IgD-negative memory B cell (primary cell): Measurements from ENCODE around the gene TRIM6. TPM values are rescaled to one million over a fixed set of nuclear protein-coding genes. Genes with fewer than 3 reads are reported as not detected.
"Not testable (repeated sequence)": the region's sequence is repeated elsewhere in the genome, so short reads cannot be mapped to it uniquely, and the experiment has no call there.

Experiments
- H3K27ac Mint-ChIP-seq, 3 donors: one replicate each; pipeline ENCODE4 v1.8.0; 2020 to 2022; ENCODE audit warnings: mild to moderate bottlenecking in 3 of 3, mixed read lengths in 3 of 3, moderate library complexity in 1 of 3
- H3K27me3 Mint-ChIP-seq: one replicate; pipeline ENCODE4 v1.8.0; 2021; ENCODE audit warnings: mixed read lengths
- H3K36me3 Mint-ChIP-seq: one replicate; pipeline ENCODE4 v1.8.0; 2020; ENCODE audit warnings: mild to moderate bottlenecking, mixed read lengths
- H3K4me1 Mint-ChIP-seq, 3 donors: one replicate each; pipeline ENCODE4 v1.8.0; 2020 to 2022; ENCODE audit warnings: mixed read lengths in 3 of 3, mild to moderate bottlenecking in 1 of 3
- H3K4me3 Mint-ChIP-seq, 4 donors: one replicate each; pipeline ENCODE4 v1.8.0; 2020 to 2022; ENCODE audit warnings: mild to moderate bottlenecking in 4 of 4, mixed read lengths in 4 of 4, moderate library complexity in 3 of 4
- H3K9me3 Mint-ChIP-seq, 3 donors: one replicate each; pipeline ENCODE4 v1.8.0; 2020 to 2021; ENCODE audit warnings: mixed read lengths in 3 of 3, mild to moderate bottlenecking in 1 of 3
- polyA plus RNA-seq: library from polyadenylated mRNA; unstranded; fragments of 300-500 nt; fragmentation: Illumina TruSeq; gene quantifications from one replicate; pipeline ENCODE4 v1.2.3, GENCODE V29; 2021

The TRIM6 gene
- not detected for polyA plus RNA-seq

- peak within 1 kb of the TSS in 3 of 4 donors; percentile 84 to 94 (median 89) for H3K4me3 Mint-ChIP-seq
- H3K27ac Mint-ChIP-seq, result peak within 1 kb of the TSS in 1 of 3 donors; percentile 93
- peaks cover 1% of the 10 kb centered on the region for H3K36me3 Mint-ChIP-seq
- H3K27me3 Mint-ChIP-seq, result peaks cover 8% of the 10 kb centered on the region
- H3K4me1 Mint-ChIP-seq, result peaks cover 0 to 9% (median 3%) of the 10 kb centered on the region in 3 donors
- H3K9me3 Mint-ChIP-seq, result no peaks in the 10 kb centered on the region
Measured at GRCh38 chr11:5596607-5597201, at the start of gene TRIM6. Gene TRIM6, plus strand, starts transcription at chr11:5596637. Its CDS starts 261 bp downstream, at chr11:5596898.

DNA sequence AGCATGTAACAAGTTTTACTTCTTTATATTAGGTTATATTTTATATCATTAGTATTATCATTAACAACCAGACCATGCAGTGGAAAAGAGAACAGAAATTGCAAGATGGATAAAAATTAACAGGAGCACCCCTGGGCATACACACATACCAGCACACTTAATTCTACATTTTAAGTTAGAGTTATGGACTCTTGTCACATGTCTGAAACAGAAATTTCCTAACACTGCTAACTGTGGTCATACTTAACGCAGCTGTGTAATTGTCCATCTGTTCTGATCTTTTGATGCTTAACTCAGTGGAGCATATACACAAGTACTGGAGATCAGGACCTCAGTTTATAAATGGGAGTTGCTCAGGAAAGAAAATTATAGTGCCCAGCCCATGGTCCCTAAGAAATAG is 48.5 kb upstream of the TRIM6 start:
- Mint-ChIP-seq H3K9me3 (no peaks in the 10 kb centered on the region), H3K36me3 (peaks cover 3% of the 10 kb centered on the region), H3K4me1 (no peaks in the 10 kb centered on the region), H3K4me3 (no peak overlapping the region), H3K27ac (no peak overlapping the region), H3K27me3 (no peaks in the 10 kb centered on the region)

DNA sequence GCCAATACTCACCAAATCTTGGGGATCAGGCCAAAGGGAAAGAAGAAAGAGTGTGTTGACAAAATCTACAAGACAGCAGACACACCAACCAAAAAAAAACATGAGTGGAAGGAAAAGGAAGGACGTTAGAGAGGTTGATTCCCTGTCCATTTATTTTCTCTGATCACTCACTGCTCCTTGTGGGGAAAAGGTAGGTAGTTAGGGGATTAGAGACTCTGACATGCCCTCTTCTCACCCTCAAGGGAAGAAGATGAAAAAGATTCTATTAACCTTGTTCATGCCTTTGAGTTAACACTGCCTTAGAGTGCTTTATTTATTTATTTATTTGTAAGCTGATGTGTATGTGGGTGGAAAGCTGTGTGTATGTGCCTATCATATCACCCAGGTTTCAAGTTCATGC is 48.0 kb upstream of the TRIM6 start, which contains the start of gene OR52H1:
OR52H1 (minus strand) TSS at position 101 of the 400 bp plus-strand sequence. CDS start 3,035 bp downstream, outside the sequence.
- no peaks in the 10 kb centered on the region for H3K27me3 Mint-ChIP-seq
- H3K4me3 Mint-ChIP-seq, result no peak within 1 kb of the TSS
- no peak within 1 kb of the TSS for H3K27ac Mint-ChIP-seq
- no peaks in the 10 kb centered on the region for H3K9me3 Mint-ChIP-seq
- H3K36me3 Mint-ChIP-seq, result peaks cover 3% of the 10 kb centered on the region
- H3K4me1 Mint-ChIP-seq, result no peaks in the 10 kb centered on the region

GRCh38 chr11:5550440-5551095 is 45.9 kb upstream of the TRIM6 start:
- H3K9me3 Mint-ChIP-seq, result no peaks in the 10 kb centered on the region
- H3K27me3 Mint-ChIP-seq, result no peaks in the 10 kb centered on the region
- no peak overlapping the region for H3K27ac Mint-ChIP-seq
- peaks cover 3% of the 10 kb centered on the region for H3K36me3 Mint-ChIP-seq
- H3K4me3 Mint-ChIP-seq, result no peak overlapping the region
- no peaks in the 10 kb centered on the region for H3K4me1 Mint-ChIP-seq

- H3K4me3 Mint-ChIP-seq, result no peak overlapping the region
- H3K27ac Mint-ChIP-seq, result no peak overlapping the region
- peaks cover 3% of the 10 kb centered on the region for H3K36me3 Mint-ChIP-seq
Measured at GRCh38 chr11:5553343-5553742, 43.1 kb upstream of the TRIM6 start.

DNA sequence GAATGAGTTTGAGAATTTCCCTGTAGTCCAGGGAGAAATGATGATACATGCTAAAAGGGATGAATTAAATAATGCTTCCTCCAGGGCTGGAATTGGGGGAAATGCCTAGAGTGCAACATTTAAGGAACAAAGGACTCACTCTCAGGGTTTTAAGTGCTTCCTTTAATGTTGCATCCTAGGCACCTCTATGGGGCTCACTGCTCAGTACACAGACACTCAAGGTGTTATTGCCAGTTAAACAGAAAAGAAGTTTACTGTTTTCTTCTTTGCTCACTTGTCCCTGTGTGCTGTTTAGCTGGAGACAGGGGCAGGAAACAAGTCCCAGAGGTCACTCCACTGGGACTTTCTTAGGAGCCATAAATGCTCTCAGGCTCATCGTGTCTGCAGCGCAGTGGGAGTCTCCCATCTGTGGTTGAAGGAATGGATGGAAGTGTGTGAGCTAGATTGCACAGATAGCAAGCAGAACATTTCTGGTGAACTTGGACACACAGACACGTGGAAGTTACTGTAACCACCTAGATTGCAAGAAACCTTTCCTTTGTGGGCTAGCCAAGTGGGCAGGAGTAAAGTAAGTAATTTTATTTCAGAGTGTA is 39.7 kb upstream of the TRIM6 start:
- Mint-ChIP-seq H3K4me3 (no peak overlapping the region), H3K27ac (no peak overlapping the region), H3K36me3 (no peaks in the 10 kb centered on the region), H3K4me1 (no peaks in the 10 kb centered on the region), H3K9me3 (no peaks in the 10 kb centered on the region), H3K27me3 (no peaks in the 10 kb centered on the region)

More at GRCh38 chr11:5553343-5553742, 43.1 kb upstream of the TRIM6 start:
- Mint-ChIP-seq H3K9me3 (no peaks in the 10 kb centered on the region), H3K27me3 (no peaks in the 10 kb centered on the region), H3K4me1 (no peaks in the 10 kb centered on the region)

DNA sequence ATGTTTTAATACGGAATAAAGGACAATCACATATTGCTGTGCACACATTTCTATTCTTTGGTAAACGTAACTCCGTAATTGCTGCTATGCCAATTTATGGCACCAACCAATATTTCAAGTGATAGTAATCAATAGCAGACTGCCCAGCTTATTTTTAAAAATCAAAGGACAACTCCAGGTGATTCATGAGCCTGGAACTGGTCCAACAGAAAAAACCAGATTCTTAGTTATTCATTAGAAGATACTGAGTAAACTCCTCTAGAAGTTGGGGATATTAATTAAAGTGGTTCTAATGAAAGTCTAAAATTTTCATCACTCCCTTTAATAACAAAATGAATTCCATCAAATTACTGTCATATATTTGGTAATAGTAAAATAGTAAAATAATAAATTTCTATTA is 38.7 kb upstream of the TRIM6 start:
- Mint-ChIP-seq H3K9me3 (no peaks in the 10 kb centered on the region), H3K27ac (no peak overlapping the region), H3K36me3 (no peaks in the 10 kb centered on the region)

GRCh38 chr11:5564259-5565019 is 32.0 kb upstream of the TRIM6 start:
- H3K36me3 Mint-ChIP-seq, result no peaks in the 10 kb centered on the region
- peaks cover 0 to 2% (median 2%) of the 10 kb centered on the region in 3 donors for H3K9me3 Mint-ChIP-seq
- H3K27me3 Mint-ChIP-seq, result peaks cover 2% of the 10 kb centered on the region
- no peak overlapping the region for H3K4me3 Mint-ChIP-seq
- H3K27ac Mint-ChIP-seq, result no peak overlapping the region
- peaks cover 0 to 3% (median 0%) of the 10 kb centered on the region in 3 donors for H3K4me1 Mint-ChIP-seq

More for the DNA sequence above, 38.7 kb upstream of the TRIM6 start:
- Mint-ChIP-seq H3K4me1 (no peaks in the 10 kb centered on the region), H3K4me3 (no peak overlapping the region), H3K27me3 (no peaks in the 10 kb centered on the region)

GRCh38 chr11:5574654-5575053 is 21.8 kb upstream of the TRIM6 start:
- Mint-ChIP-seq H3K27me3 (no peaks in the 10 kb centered on the region), H3K36me3 (no peaks in the 10 kb centered on the region), H3K9me3 (no peaks in the 10 kb centered on the region), H3K4me3 (no peak overlapping the region), H3K27ac (no peak overlapping the region), H3K4me1 (no peaks in the 10 kb centered on the region)

DNA sequence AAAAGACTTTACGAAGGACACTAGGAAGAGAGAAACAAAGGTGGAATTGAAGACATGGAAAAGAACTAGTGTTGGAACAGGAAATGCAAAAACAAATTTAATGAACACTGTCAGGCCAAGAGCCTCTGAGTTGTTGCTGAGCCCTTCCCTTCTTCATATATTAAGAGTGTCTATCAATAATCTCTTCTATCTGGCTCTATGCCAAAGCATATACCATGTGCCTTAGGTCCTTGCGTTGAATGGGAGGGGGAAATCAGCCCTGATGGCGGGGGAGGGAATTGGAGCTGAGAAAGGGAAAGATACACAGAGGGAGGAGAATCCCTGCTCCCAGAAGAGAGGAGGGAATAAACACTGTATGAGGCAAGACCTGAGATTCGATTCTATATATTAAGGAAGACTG is 21.3 kb upstream of the TRIM6 start:
- no peak overlapping the region for H3K27ac Mint-ChIP-seq
- H3K36me3 Mint-ChIP-seq, result no peaks in the 10 kb centered on the region
- no peaks in the 10 kb centered on the region for H3K4me1 Mint-ChIP-seq
- H3K4me3 Mint-ChIP-seq, result no peak overlapping the region
- H3K27me3 Mint-ChIP-seq, result no peaks in the 10 kb centered on the region
- H3K9me3 Mint-ChIP-seq, result no peaks in the 10 kb centered on the region

DNA sequence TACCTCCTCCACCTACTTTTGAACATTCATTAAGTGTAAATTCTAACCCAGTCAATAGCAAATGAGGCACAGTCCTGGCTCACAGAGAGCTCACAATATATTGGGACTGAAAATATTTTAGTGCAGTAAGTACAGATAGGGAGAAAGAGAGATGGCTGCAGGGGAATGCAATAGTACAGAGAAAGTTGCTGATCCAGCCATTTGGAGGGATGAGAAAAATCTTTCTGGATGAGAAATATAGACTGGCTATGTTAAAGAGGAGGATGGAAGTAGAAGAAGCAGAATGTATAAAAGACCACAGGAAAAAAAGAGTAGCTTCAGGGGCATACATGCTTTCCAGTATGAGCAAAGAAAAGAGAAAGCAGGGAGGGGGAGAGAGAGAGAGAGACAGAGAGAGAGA is 19.3 kb upstream of the TRIM6 start:
- Mint-ChIP-seq H3K4me3 (no peak overlapping the region), H3K9me3 (no peaks in the 10 kb centered on the region), H3K27ac (no peak overlapping the region), H3K4me1 (no peaks in the 10 kb centered on the region), H3K27me3 (no peaks in the 10 kb centered on the region), H3K36me3 (no peaks in the 10 kb centered on the region)

- no peaks in the 10 kb centered on the region for H3K36me3 Mint-ChIP-seq
- no peak within 1 kb of the TSS for H3K4me3 Mint-ChIP-seq
- peaks cover 0 to 4% (median 2%) of the 10 kb centered on the region in 3 donors for H3K9me3 Mint-ChIP-seq
- peaks cover 1% of the 10 kb centered on the region for H3K27me3 Mint-ChIP-seq
- no peak within 1 kb of the TSS for H3K27ac Mint-ChIP-seq
- no peaks in the 10 kb centered on the region for H3K4me1 Mint-ChIP-seq
Measured at GRCh38 chr11:5580577-5580976, 15.9 kb upstream of the TRIM6 start, which contains the start of gene OR52B6. Gene OR52B6, plus strand, starts transcription at chr11:5580877. Its CDS starts 0 bp downstream, at chr11:5580877.

DNA sequence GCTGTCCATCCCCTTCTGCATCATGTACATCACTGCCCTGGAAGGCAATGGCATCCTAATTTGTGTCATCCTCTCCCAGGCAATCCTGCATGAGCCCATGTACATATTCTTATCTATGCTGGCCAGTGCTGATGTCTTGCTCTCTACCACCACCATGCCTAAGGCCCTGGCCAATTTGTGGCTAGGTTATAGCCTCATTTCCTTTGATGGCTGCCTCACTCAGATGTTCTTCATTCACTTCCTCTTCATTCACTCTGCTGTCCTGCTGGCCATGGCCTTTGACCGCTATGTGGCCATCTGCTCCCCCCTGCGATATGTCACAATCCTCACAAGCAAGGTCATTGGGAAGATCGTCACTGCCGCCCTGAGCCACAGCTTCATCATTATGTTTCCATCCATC is 15.4 kb upstream of the TRIM6 start:
- H3K4me1 Mint-ChIP-seq, result no peaks in the 10 kb centered on the region
- peaks cover 0 to 4% (median 2%) of the 10 kb centered on the region in 3 donors for H3K9me3 Mint-ChIP-seq
- no peaks in the 10 kb centered on the region for H3K36me3 Mint-ChIP-seq
- H3K4me3 Mint-ChIP-seq, result no peak overlapping the region
- H3K27ac Mint-ChIP-seq, result no peak overlapping the region
- peaks cover 1% of the 10 kb centered on the region for H3K27me3 Mint-ChIP-seq

DNA sequence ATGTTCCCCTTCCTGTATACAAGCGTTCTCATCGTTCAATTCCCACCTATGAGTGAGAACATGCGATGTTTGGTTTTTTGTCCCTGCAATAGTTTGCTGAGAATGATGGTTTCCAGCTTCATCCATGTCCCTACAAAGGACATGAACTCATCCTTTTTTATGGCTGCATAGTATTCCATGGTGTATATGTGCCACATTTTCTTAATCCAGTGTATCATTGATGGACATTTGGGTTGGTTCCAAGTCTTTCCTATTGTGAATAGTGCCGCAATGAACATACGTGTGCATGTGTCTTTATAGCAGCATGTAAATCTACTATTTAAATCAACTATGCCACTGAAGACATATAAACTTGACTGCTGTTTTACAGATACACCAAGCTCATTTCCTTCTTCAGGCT is 12.0 kb upstream of the TRIM6 start:
- H3K4me3 Mint-ChIP-seq, H3K4me1 Mint-ChIP-seq, H3K27ac Mint-ChIP-seq, H3K9me3 Mint-ChIP-seq, H3K27me3 Mint-ChIP-seq, H3K36me3 Mint-ChIP-seq: not testable (repeated sequence)

DNA sequence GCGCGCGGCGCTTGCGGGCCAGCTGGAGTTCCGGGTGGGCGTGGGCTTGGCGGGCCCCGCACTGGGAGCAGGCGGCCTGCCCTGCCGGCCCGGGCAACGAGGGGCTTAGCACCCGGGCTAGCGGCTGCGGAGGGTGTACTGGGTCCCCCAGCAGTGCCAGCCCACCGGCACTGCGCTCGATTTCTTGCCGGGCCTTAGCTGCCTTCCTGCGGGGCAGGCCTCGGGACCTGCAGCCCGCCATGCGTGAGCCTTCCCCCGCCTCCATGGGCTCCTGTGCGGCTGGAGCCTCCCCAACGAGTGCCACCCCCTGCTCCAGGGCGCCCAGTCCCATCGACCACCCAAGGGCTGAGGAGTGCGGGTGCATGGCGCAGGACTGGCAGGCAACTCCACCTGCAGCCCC is 6.5 kb upstream of the TRIM6 start:
- not testable (repeated sequence) for H3K9me3 Mint-ChIP-seq, H3K4me1 Mint-ChIP-seq, H3K27me3 Mint-ChIP-seq, H3K4me3 Mint-ChIP-seq, H3K36me3 Mint-ChIP-seq, H3K27ac Mint-ChIP-seq
